ENCODE data around the gene PRR20G. TPM values are rescaled to one million over a fixed set of nuclear protein-coding genes. Genes with fewer than 3 reads are reported as not detected.

Gene PRR20G
- total RNA-seq, 2 donors from 2014 or later, result not detected

- no peaks in the 10 kb centered on the region for H3K36me3 ChIP-seq
- H3K4me1 ChIP-seq (ENCODE audit: control insufficient read depth in 1 of 2, low read depth in 2 of 2), result no peaks in the 10 kb centered on the region
- no peak for TF ChIP-seq CTCF (IDR thresholded peaks at IDR 0.05)
- H3K4me3 ChIP-seq, result no peak overlapping the region
- H3K27me3 ChIP-seq (replicated peaks; ENCODE audit: insufficient read depth), result no peaks in the 10 kb centered on the region
- H3K9me3 ChIP-seq, result no peaks in the 10 kb centered on the region
- DNase-seq (ENCODE audit: low spot score), result no peak
- H3K27ac ChIP-seq, result no peak overlapping the region
- ATAC-seq (ENCODE audit: insufficient number of reproducible peaks, low FRiP score, low read depth), result no peak
Measured at GRCh38 chr3:127277561-127277960, 10.3 kb downstream of the PRR20G start.

- no peaks in the 10 kb centered on the region for H3K9me3 ChIP-seq
- H3K36me3 ChIP-seq, result no peaks in the 10 kb centered on the region
- no peak overlapping the region for H3K4me3 ChIP-seq
- H3K27ac ChIP-seq, result no peak overlapping the region
- DNase-seq (ENCODE audit: low spot score) (no peak), ATAC-seq (ENCODE audit: insufficient number of reproducible peaks, low FRiP score, low read depth) (no peak)
- TF ChIP-seq CTCF (IDR thresholded peaks at IDR 0.05), result no peak
- no peaks in the 10 kb centered on the region for H3K4me1 ChIP-seq (ENCODE audit: control insufficient read depth in 1 of 2, low read depth in 2 of 2)
- H3K27me3 ChIP-seq (replicated peaks; ENCODE audit: insufficient read depth), result no peaks in the 10 kb centered on the region
Measured at GRCh38 chr3:127276995-127277394, 10.9 kb downstream of the PRR20G start.

GRCh38 chr3:127276396-127276795 lies 11.4 kb downstream of the PRR20G start:
- ATAC-seq (ENCODE audit: insufficient number of reproducible peaks, low FRiP score, low read depth), result no peak

GRCh38 chr3:127275287-127275781 lies 12.5 kb downstream of the PRR20G start:
- Histone ChIP-seq H3K36me3 (no peaks in the 10 kb centered on the region), H3K27ac (no peak overlapping the region), H3K27me3 (replicated peaks; ENCODE audit: insufficient read depth) (no peaks in the 10 kb centered on the region), H3K9me3 (no peaks in the 10 kb centered on the region), H3K4me3 (no peak overlapping the region), H3K4me1 (ENCODE audit: control insufficient read depth in 1 of 2, low read depth in 2 of 2) (no peaks in the 10 kb centered on the region)
- no peak for TF ChIP-seq CTCF (IDR thresholded peaks at IDR 0.05)
- DNase-seq (ENCODE audit: low spot score), result no peak
- no peak for ATAC-seq (ENCODE audit: insufficient number of reproducible peaks, low FRiP score, low read depth)

More at GRCh38 chr3:127276396-127276795, 11.4 kb downstream of the PRR20G start:
- no peak for TF ChIP-seq CTCF (IDR thresholded peaks at IDR 0.05)
- Histone ChIP-seq H3K36me3 (no peaks in the 10 kb centered on the region), H3K27me3 (replicated peaks; ENCODE audit: insufficient read depth) (no peaks in the 10 kb centered on the region), H3K27ac (no peak overlapping the region), H3K4me3 (no peak overlapping the region), H3K9me3 (no peaks in the 10 kb centered on the region), H3K4me1 (ENCODE audit: control insufficient read depth in 1 of 2, low read depth in 2 of 2) (no peaks in the 10 kb centered on the region)
- DNase-seq (ENCODE audit: low spot score), result no peak

- no peak for ATAC-seq (ENCODE audit: insufficient number of reproducible peaks, low FRiP score, low read depth)
- Histone ChIP-seq H3K4me1 (ENCODE audit: control insufficient read depth in 1 of 2, low read depth in 2 of 2) (no peaks in the 10 kb centered on the region), H3K27ac (no peak overlapping the region), H3K36me3 (no peaks in the 10 kb centered on the region), H3K4me3 (no peak overlapping the region), H3K9me3 (no peaks in the 10 kb centered on the region), H3K27me3 (replicated peaks; ENCODE audit: insufficient read depth) (no peaks in the 10 kb centered on the region)
- DNase-seq (ENCODE audit: low spot score), result no peak
- no peak for TF ChIP-seq CTCF (IDR thresholded peaks at IDR 0.05)
Measured at GRCh38 chr3:127274200-127274760, 13.6 kb downstream of the PRR20G start.
